ENCODE results near the gene RELL1. TPM values are rescaled to one million over a fixed set of nuclear protein-coding genes. Genes with fewer than 3 reads are reported as not detected.

The RELL1 gene
- total and polyA plus RNA-seq, 2 donors (not counting 1 experiment from before 2014, with no cell fraction given): 0.64 to 3.2 TPM

- Histone ChIP-seq H3K27me3 (replicated peaks in 1 of 4; ENCODE audit: control extremely low read depth in 1 of 4, control insufficient read depth in 3 of 4, insufficient read depth in 4 of 4, low read length in 3 of 4) (no peaks in the 10 kb centered on the region), H3K79me2 (ENCODE audit: control insufficient read depth, insufficient read depth, low read length) (no peaks in the 10 kb centered on the region), H2AFZ (ENCODE audit: insufficient read depth, low read depth, low read length, poor library complexity, severe bottlenecking) (no peak overlapping the region), H3K4me3 (ENCODE audit: control extremely low read depth in 1 of 5, extremely low read depth in 1 of 5, insufficient read depth in 1 of 5, low read depth in 2 of 5, low read length in 4 of 5) (no peak overlapping the region), H4K20me1 (ENCODE audit: control insufficient read depth, insufficient read depth, low read length, poor library complexity, severe bottlenecking) (no peaks in the 10 kb centered on the region), H3K36me3 (replicated peaks in 1 of 2; ENCODE audit: control extremely low read depth in 1 of 2, control insufficient read depth in 1 of 2, extremely low read depth in 1 of 2, insufficient read depth in 2 of 2, low read length in 1 of 2) (no peaks in the 10 kb centered on the region), H3K9me3 (ENCODE audit: control extremely low read depth in 1 of 3, control insufficient read depth in 2 of 3, insufficient read depth in 1 of 3, low read length in 2 of 3) (no peaks in the 10 kb centered on the region), H3K27ac (ENCODE audit: low read length in 2 of 2) (no peak overlapping the region), H3K4me1 (ENCODE audit: control insufficient read depth in 2 of 2, insufficient read depth in 2 of 2, low read length in 2 of 2) (no peaks in the 10 kb centered on the region), H3K9ac (ENCODE audit: low read length) (no peak overlapping the region), H3K4me2 (replicated peaks; ENCODE audit: low read depth, low read length, poor library complexity, severe bottlenecking) (no peak overlapping the region)
- Mint-ChIP-seq H3K27ac (no peak overlapping the region), H3K27me3 (peaks cover 1% of the 10 kb centered on the region), H3K4me3 (no peak overlapping the region), H3K4me1 (no peaks in the 10 kb centered on the region), H3K9me3 (ENCODE audit: insufficient read depth) (no peaks in the 10 kb centered on the region)
- no peak for TF ChIP-seq EZH2 (IDR thresholded peaks at IDR 0.05; ENCODE audit: borderline replicate concordance, insufficient read depth, low read depth, low read length, poor library complexity, severe bottlenecking)
- intact Hi-C loops (cut with micrococcal nuclease): no loop called here
- POLR2A ChIA-PET: no interaction called here
- 91% methylated on average over 5 of the region's 12 CpGs for WGBS (ENCODE audit: insufficient coverage)
- CTCF ChIA-PET: no interaction called here
- ATAC-seq (ENCODE audit: low read depth) (no peak), DNase-seq (no peak)
Measured at GRCh38 chr4:37595875-37596680, 90.1 kb downstream of the RELL1 start.

GRCh38 chr4:37594099-37594498 is 92.1 kb downstream of the RELL1 start:
- Mint-ChIP-seq H3K9me3 (ENCODE audit: insufficient read depth) (no peaks in the 10 kb centered on the region), H3K4me3 (no peak overlapping the region), H3K27me3 (no peaks in the 10 kb centered on the region), H3K27ac (no peak overlapping the region), H3K4me1 (no peaks in the 10 kb centered on the region)
- Histone ChIP-seq H4K20me1 (ENCODE audit: control insufficient read depth, insufficient read depth, low read length, poor library complexity, severe bottlenecking) (no peaks in the 10 kb centered on the region), H2AFZ (ENCODE audit: insufficient read depth, low read depth, low read length, poor library complexity, severe bottlenecking) (no peak overlapping the region), H3K27me3 (replicated peaks in 1 of 4; ENCODE audit: control extremely low read depth in 1 of 4, control insufficient read depth in 3 of 4, insufficient read depth in 4 of 4, low read length in 3 of 4) (no peaks in the 10 kb centered on the region), H3K36me3 (replicated peaks in 1 of 2; ENCODE audit: control extremely low read depth in 1 of 2, control insufficient read depth in 1 of 2, extremely low read depth in 1 of 2, insufficient read depth in 2 of 2, low read length in 1 of 2) (no peaks in the 10 kb centered on the region), H3K27ac (ENCODE audit: low read length in 2 of 2) (no peak overlapping the region), H3K79me2 (ENCODE audit: control insufficient read depth, insufficient read depth, low read length) (no peaks in the 10 kb centered on the region), H3K4me2 (replicated peaks; ENCODE audit: low read depth, low read length, poor library complexity, severe bottlenecking) (no peak overlapping the region), H3K9me3 (ENCODE audit: control extremely low read depth in 1 of 3, control insufficient read depth in 2 of 3, insufficient read depth in 1 of 3, low read length in 2 of 3) (no peaks in the 10 kb centered on the region), H3K4me3 (ENCODE audit: control extremely low read depth in 1 of 5, extremely low read depth in 1 of 5, insufficient read depth in 1 of 5, low read depth in 2 of 5, low read length in 4 of 5) (no peak overlapping the region), H3K9ac (ENCODE audit: low read length) (no peak overlapping the region), H3K4me1 (ENCODE audit: control insufficient read depth in 2 of 2, insufficient read depth in 2 of 2, low read length in 2 of 2) (no peaks in the 10 kb centered on the region)
- ChIA-PET CTCF (interaction anchor here (1.3 kb wide), 1 partner anchor 9 kb away, joined by 4 read pairs; no protein-coding TSS in a partner anchor), POLR2A (no interaction called here)
- TF ChIP-seq CTCF (IDR thresholded peaks at IDR 0.05): no peak
- TF ChIP-seq EZH2 (IDR thresholded peaks at IDR 0.05; ENCODE audit: borderline replicate concordance, insufficient read depth, low read depth, low read length, poor library complexity, severe bottlenecking): no peak
- DNase-seq (no peak), ATAC-seq (ENCODE audit: low read depth) (no peak)
- intact Hi-C loops (cut with micrococcal nuclease): no loop called here
- WGBS (ENCODE audit: insufficient coverage): no CpG with 5 or more reads among the region's 2 CpGs

Measured in B cell (primary cell).